Effector memory CD4-positive, alpha-beta T cell (primary cell): ENCODE results near the gene LTB4R.
A peak's percentile ranks its signal among the peaks of the same experiment; 100 is the strongest.

Experiments
- DNase-seq, 3 donors: peaks; one replicate each; pipeline ENCODE4 v3.0.0-alpha.2; 2020
- H3K27ac ChIP-seq: 2 replicates; pipeline ENCODE4 v1.7.0; 2013; ENCODE audit warnings: mild to moderate bottlenecking, low read length, moderate library complexity; ENCODE audit not compliant: insufficient read depth, poor library complexity, severe bottlenecking
- H3K27me3 ChIP-seq: replicated peaks from 2 replicates; pipeline ENCODE4 v1.7.0; 2013; ENCODE audit warnings: mild to moderate bottlenecking, low read length; ENCODE audit not compliant: insufficient read depth, control insufficient read depth, poor library complexity, severe bottlenecking
- H3K36me3 ChIP-seq: 2 replicates; pipeline ENCODE4 v1.7.0; 2013; ENCODE audit warnings: mild to moderate bottlenecking, low read length, moderate library complexity; ENCODE audit not compliant: control insufficient read depth, insufficient read depth
- H3K4me1 ChIP-seq: 2 replicates; pipeline ENCODE4 v1.7.0; 2013; ENCODE audit warnings: low read length, mild to moderate bottlenecking; ENCODE audit not compliant: control insufficient read depth, insufficient read depth, poor library complexity, severe bottlenecking
- H3K4me3 ChIP-seq: 2 replicates; pipeline ENCODE4 v1.7.0; 2013; ENCODE audit warnings: low read length, low read depth, mild to moderate bottlenecking; ENCODE audit not compliant: insufficient read depth, poor library complexity, severe bottlenecking
- H3K9me3 ChIP-seq: 2 replicates; pipeline ENCODE4 v1.7.0; 2013; ENCODE audit warnings: mild to moderate bottlenecking, low read length, moderate library complexity; ENCODE audit not compliant: control insufficient read depth

Gene LTB4R

DNA sequence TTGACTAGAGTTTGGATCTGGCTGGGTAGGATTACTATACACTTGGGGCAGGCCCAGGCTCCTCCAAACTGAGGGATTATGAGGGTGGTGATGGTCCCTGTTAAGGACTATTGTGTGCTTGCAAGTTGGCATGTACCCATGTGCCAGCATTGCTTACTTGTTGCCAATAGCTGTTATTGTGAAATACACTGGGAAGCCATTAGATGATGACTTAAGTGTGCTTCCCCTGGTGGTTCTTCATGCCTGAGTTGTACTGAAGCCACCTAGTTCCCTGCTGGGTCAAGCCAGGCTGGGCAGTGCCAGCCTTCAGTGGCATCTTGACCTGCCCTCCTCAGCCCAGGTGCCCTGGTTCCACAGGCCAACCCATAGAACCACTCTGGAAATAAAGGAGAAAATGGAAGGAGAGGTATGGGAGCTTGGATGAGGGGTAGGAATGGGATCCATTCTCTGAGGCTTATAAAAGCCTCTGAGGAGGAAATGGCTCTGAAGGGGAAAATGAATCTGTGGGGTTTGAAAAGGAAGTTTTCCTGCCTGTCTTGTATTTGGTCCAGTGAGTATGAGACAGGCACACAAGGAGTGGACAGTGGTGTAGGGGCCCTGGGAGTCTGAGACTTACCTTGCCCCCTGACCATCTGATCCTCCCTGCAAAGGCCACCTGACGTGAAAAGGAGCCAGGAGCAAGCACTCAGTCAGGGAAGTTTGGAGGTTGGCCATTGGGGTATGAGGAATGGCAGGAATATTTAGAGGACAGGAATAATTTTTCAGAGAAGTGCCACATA is 724 bp downstream of the LTB4R start:
- peaks cover 65% of the 10 kb centered on the region for H3K4me1 ChIP-seq
- no peak for DNase-seq
- H3K4me3 ChIP-seq = peak overlapping the region; percentile 47
- no peaks in the 10 kb centered on the region for H3K9me3 ChIP-seq
- peaks cover 7% of the 10 kb centered on the region for H3K36me3 ChIP-seq
- no peaks in the 10 kb centered on the region for H3K27me3 ChIP-seq
- H3K27ac ChIP-seq = peak overlapping the region; percentile 75

DNA sequence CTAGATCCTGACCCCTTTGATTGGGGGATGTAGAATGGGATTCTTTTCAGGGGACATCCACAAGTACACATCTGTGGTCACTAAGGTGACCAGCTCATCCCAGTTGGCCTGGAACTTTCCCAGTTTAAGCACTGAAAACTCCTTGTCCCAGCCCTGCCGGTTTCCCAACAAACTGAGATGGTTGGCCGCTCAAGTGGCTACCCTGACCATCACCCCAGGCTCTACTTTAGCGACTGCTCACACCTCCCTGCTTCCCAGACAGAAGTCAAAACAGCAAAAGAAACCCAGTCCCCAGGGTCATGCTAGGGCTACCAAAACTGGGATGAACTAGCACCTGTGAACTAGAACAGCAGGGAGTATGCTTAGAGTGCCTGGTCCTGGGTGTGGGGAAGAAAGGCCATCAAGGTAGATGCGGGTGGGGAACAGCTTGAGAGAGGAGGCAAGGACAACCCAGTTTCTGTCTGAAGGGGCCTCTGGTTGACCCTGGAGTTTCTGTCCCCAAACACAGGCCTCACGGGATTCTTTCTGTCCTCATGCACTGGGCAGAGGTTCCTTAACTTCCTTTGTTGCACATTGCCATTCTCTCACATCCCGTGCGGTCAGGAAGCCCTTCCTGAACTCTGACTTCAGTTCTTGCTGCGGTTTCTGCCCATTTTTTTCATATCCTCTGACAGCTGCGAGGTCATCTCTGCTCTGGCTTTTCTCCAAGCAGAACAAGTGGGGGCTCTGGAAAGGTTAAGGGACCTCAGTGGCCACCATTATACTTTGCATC is 1.6 kb downstream of the LTB4R start:
- Histone ChIP-seq H3K4me1 (peaks cover 65% of the 10 kb centered on the region), H3K27me3 (no peaks in the 10 kb centered on the region), H3K9me3 (no peaks in the 10 kb centered on the region), H3K4me3 (peak overlapping the region; percentile 2), H3K36me3 (no peaks in the 10 kb centered on the region), H3K27ac (peak overlapping the region; percentile 75)
- DNase-seq = peak in 2 of 3 donors; percentile 35 to 45

DNA sequence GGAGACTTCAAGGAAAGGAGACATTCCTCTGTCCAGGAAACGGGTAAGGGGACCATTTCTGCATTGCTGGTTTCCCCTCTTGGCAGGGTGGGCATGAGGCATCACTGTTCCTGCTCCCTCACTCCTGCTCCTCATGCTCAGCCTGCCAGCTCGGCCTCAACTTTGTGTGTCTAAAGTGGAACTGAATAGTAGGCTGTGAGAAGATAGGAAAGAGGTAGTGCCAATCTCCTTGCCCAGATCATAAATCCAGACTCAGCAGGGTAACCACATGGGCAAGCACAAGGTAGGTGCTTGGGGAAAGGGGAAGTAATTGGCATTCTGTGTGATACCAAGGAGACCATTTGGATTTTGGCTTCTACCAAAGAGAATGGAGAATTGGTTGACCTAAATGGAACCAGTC is 2.6 kb downstream of the LTB4R start:
- Histone ChIP-seq H3K4me3 (no peak overlapping the region), H3K4me1 (peaks cover 65% of the 10 kb centered on the region), H3K27me3 (no peaks in the 10 kb centered on the region), H3K36me3 (no peaks in the 10 kb centered on the region), H3K27ac (no peak overlapping the region), H3K9me3 (no peaks in the 10 kb centered on the region)
- no peak for DNase-seq

DNA sequence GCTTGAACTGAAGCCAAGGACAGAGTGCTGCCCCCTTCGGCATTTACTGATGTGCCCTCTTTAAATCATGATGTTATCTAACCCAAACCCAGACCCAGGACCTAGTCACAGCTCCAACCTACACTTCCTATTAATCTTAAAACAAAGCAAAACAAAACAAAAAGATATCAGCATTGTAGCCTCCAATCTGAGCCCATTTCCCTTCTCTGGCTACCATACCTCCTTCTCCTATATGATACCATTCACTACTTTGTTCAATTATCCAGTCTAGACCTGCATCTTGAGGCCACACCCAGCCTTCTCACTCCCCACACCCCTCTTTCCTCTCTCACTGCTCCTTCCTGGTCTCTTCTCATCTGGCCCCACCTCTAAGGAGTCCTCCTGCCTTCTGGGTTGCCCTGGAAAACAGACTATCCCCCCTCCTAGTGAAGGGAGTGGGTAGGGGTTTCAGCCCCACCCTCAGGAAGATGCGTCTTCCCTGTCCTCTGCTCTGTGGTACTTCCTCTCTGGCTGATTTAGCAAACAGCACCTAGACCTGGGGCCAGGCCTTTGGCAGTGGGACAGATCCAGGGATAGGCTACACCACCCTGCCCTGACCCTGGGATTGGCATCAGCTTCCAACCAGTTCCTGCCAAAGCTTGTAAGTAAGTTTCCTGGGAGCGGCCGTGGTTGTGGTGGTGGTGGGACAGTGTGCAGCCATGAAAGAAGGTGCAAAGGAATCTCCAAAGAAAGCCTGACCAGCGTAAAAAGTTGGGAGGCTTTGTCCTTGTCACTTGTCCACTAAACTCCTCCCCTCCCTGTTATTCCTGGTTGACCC is 3.3 kb downstream of the LTB4R start:
- no peak for DNase-seq
- Histone ChIP-seq H3K4me1 (peaks cover 59% of the 10 kb centered on the region), H3K27ac (no peak overlapping the region), H3K9me3 (no peaks in the 10 kb centered on the region), H3K36me3 (no peaks in the 10 kb centered on the region), H3K4me3 (no peak overlapping the region), H3K27me3 (no peaks in the 10 kb centered on the region)

DNA sequence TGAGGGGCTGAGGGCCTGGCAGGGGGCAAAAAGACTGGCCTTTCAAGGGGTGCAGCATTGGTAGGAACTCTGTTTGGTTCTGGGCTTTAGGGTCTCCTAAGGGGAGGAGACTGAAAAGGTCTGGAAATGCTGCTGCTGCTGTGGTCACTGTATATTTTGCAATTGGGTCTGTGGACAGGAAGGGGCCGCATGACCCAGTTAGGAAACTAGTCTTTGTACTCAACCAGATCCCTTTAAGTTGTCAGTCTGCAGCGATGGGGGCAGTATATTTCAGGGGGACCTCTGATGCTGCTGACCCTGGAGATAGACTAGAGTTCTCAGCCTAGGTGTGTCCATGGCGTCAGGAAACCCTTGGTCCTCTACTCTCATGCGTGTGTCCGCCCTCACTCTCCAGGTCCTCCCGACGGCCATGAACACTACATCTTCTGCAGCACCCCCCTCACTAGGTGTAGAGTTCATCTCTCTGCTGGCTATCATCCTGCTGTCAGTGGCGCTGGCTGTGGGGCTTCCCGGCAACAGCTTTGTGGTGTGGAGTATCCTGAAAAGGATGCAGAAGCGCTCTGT is 4.0 kb downstream of the LTB4R start:
- DNase-seq = no peak
- Histone ChIP-seq H3K27ac (no peak overlapping the region), H3K27me3 (no peaks in the 10 kb centered on the region), H3K36me3 (no peaks in the 10 kb centered on the region), H3K4me1 (peaks cover 51% of the 10 kb centered on the region), H3K9me3 (no peaks in the 10 kb centered on the region), H3K4me3 (no peak overlapping the region)

DNA sequence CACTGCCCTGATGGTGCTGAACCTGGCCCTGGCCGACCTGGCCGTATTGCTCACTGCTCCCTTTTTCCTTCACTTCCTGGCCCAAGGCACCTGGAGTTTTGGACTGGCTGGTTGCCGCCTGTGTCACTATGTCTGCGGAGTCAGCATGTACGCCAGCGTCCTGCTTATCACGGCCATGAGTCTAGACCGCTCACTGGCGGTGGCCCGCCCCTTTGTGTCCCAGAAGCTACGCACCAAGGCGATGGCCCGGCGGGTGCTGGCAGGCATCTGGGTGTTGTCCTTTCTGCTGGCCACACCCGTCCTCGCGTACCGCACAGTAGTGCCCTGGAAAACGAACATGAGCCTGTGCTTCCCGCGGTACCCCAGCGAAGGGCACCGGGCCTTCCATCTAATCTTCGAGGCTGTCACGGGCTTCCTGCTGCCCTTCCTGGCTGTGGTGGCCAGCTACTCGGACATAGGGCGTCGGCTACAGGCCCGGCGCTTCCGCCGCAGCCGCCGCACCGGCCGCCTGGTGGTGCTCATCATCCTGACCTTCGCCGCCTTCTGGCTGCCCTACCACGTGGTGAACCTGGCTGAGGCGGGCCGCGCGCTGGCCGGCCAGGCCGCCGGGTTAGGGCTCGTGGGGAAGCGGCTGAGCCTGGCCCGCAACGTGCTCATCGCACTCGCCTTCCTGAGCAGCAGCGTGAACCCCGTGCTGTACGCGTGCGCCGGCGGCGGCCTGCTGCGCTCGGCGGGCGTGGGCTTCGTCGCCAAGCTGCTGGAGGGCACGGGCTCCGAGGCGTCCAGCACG is 4.7 kb downstream of the LTB4R start:
- Histone ChIP-seq H3K27ac (no peak overlapping the region), H3K27me3 (no peaks in the 10 kb centered on the region), H3K4me1 (peaks cover 48% of the 10 kb centered on the region), H3K9me3 (no peaks in the 10 kb centered on the region), H3K36me3 (no peaks in the 10 kb centered on the region), H3K4me3 (no peak overlapping the region)
- DNase-seq = no peak

DNA sequence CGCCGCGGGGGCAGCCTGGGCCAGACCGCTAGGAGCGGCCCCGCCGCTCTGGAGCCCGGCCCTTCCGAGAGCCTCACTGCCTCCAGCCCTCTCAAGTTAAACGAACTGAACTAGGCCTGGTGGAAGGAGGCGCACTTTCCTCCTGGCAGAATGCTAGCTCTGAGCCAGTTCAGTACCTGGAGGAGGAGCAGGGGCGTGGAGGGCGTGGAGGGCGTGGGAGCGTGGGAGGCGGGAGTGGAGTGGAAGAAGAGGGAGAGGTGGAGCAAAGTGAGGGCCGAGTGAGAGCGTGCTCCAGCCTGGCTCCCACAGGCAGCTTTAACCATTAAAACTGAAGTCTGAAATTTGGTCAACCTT is 5.3 kb downstream of the LTB4R start:
- no peak overlapping the region for H3K4me3 ChIP-seq

DNA sequence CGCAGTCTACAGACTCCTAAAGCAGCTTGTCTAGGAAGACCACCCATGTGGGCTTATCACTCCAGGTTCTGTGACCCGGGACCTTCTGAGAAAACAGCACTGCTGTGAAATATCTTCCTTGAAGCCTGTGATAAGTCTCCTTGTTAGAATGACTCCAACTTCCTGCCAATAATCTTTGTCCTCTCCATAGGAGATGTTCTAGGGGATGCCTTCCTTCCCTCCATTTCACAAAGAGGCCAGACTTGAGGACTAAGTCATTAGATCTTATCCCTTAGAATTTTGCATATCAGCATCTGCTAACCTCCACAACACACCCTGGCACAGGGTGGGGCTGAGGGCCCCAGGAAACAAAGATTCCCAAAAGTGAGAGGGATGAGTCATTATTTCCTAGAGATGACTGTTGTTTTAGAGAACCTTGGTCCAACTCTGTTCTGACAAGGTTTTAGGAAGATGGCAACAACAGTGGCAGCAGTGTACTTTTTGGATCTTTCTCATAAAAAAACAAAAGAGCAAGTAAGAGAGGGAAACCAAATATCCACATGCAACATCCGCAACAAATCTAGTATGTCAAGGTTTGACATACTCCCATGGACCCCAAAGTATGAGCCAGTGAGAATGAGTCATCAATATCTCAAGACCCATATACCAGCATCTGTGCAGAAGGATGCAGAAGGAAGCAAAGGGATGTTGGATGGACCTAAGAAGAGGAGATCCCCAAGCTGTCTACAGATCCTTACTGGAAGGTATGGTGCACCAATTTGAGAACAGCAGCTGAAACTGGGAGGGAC is 6.0 kb downstream of the LTB4R start:
- Histone ChIP-seq H3K36me3 (no peaks in the 10 kb centered on the region), H3K27me3 (no peaks in the 10 kb centered on the region), H3K27ac (no peak overlapping the region), H3K4me1 (peaks cover 34% of the 10 kb centered on the region), H3K9me3 (no peaks in the 10 kb centered on the region), H3K4me3 (no peak overlapping the region)
- no peak for DNase-seq

More for the DNA sequence above, 5.3 kb downstream of the LTB4R start:
- Histone ChIP-seq H3K4me1 (peaks cover 42% of the 10 kb centered on the region), H3K27me3 (no peaks in the 10 kb centered on the region), H3K36me3 (no peaks in the 10 kb centered on the region), H3K27ac (no peak overlapping the region), H3K9me3 (no peaks in the 10 kb centered on the region)
- no peak for DNase-seq
